ENCODE results near the gene C1orf21. TPM values are rescaled to one million over a fixed set of nuclear protein-coding genes. Genes with fewer than 3 reads are reported as not detected.

The C1orf21 gene
- total RNA-seq, 1 experiment from 2014 or later: 0.15 TPM

DNA sequence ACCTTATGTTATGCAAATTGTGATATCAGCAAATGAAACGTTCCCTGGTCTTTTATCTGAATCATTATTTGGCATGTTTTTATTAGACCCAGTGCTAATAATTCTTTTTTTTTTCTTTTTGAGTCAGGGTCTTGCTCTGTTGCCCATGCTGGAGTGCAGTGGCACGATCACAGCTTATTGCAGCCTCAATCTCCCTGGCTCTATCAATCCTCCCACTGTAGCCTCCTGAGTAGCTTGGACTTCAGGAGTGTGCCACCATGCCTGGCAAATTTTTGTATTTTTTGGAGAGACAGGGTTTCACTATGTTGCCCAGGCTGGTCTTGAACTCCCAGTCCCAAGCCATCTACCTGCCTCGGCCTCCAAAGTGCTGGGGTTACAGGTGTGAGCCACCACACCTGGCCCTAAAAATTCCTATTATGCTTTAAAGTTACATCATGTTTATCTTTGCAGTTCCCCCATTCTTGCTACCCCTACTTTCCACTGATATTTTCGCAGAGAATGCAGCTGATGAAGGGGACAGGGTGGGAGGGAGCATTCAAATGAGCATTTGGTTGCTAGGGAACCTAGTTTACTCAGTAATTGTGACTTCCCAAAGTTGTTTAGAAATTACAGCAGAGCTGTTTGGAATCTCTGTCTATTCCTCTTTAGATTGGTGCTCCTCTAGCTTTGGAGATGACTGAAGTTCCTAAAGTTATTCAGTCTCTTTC is 18.4 kb downstream of the C1orf21 start:
- BruUV-seq (replicated peaks): no TSS peak
- ChIA-PET POLR2A (no interaction called here), CTCF (no interaction called here)
- in situ Hi-C loops (cut with HindIII; ENCODE audit: low pct_unique_long_range_greater_than_20kb, low sequenced_read_pairs) (no loop called here), intact Hi-C loops (cut with micrococcal nuclease; ENCODE audit: unreplicated experiment) (no loop called here)
- H3K27me3 ChIP-seq (ENCODE audit: control insufficient read depth, insufficient read depth, low read length): no peaks in the 10 kb centered on the region
- ATAC-seq (no peak), DNase-seq (ENCODE audit: low read depth, low spot score) (no peak)
- no peak overlapping the region for H3K4me3 ChIP-seq (ENCODE audit: low read depth in 2 of 2, low read length in 2 of 2)
- no peak overlapping the region for H3K27ac ChIP-seq (ENCODE audit: low read length)
- no peaks in the 10 kb centered on the region for H3K9me3 ChIP-seq (ENCODE audit: control insufficient read depth, insufficient read depth, low read depth, low read length)
- no peaks in the 10 kb centered on the region for H3K36me3 ChIP-seq (ENCODE audit: control insufficient read depth, insufficient read depth, low read length)
- TF ChIP-seq POLR2AphosphoS5 (IDR thresholded peaks at IDR 0.05; ENCODE audit: low read depth, low read length) (no peak), CTCF (IDR thresholded peaks at IDR 0.05) (no peak), SIN3A (IDR thresholded peaks at IDR 0.05; ENCODE audit: borderline replicate concordance, insufficient read depth, low read depth, low read length) (no peak), TCF7L2 (IDR thresholded peaks at IDR 0.05; ENCODE audit: low read depth, low read length) (no peak)
- TF ChIP-seq, protein P1, sequence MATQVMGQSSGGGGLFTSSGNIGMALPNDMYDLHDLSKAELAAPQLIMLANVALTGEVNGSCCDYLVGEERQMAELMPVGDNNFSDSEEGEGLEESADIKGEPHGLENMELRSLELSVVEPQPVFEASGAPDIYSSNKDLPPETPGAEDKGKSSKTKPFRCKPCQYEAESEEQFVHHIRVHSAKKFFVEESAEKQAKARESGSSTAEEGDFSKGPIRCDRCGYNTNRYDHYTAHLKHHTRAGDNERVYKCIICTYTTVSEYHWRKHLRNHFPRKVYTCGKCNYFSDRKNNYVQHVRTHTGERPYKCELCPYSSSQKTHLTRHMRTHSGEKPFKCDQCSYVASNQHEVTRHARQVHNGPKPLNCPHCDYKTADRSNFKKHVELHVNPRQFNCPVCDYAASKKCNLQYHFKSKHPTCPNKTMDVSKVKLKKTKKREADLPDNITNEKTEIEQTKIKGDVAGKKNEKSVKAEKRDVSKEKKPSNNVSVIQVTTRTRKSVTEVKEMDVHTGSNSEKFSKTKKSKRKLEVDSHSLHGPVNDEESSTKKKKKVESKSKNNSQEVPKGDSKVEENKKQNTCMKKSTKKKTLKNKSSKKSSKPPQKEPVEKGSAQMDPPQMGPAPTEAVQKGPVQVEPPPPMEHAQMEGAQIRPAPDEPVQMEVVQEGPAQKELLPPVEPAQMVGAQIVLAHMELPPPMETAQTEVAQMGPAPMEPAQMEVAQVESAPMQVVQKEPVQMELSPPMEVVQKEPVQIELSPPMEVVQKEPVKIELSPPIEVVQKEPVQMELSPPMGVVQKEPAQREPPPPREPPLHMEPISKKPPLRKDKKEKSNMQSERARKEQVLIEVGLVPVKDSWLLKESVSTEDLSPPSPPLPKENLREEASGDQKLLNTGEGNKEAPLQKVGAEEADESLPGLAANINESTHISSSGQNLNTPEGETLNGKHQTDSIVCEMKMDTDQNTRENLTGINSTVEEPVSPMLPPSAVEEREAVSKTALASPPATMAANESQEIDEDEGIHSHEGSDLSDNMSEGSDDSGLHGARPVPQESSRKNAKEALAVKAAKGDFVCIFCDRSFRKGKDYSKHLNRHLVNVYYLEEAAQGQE (IDR thresholded peaks at IDR 0.05; ENCODE audit: insufficient read depth in 1 of 2, low read depth in 2 of 2, low read length in 1 of 2): no peak
- no peaks in the 10 kb centered on the region for H3K4me1 ChIP-seq (ENCODE audit: control insufficient read depth, insufficient read depth, low read length)

- ATAC-seq (no peak), DNase-seq (ENCODE audit: low read depth, low spot score) (no peak)
- Histone ChIP-seq H3K27ac (ENCODE audit: low read length) (no peak overlapping the region), H3K4me1 (ENCODE audit: control insufficient read depth, insufficient read depth, low read length) (no peaks in the 10 kb centered on the region), H3K36me3 (ENCODE audit: control insufficient read depth, insufficient read depth, low read length) (no peaks in the 10 kb centered on the region), H3K9me3 (ENCODE audit: control insufficient read depth, insufficient read depth, low read depth, low read length) (no peaks in the 10 kb centered on the region), H3K4me3 (ENCODE audit: low read depth in 2 of 2, low read length in 2 of 2) (no peak overlapping the region), H3K27me3 (ENCODE audit: control insufficient read depth, insufficient read depth, low read length) (no peaks in the 10 kb centered on the region)
- POLR2A ChIA-PET: no interaction called here
- intact Hi-C loops (cut with micrococcal nuclease; ENCODE audit: unreplicated experiment): no loop called here
- CTCF ChIA-PET: no interaction called here
- no peak for TF ChIP-seq CTCF (IDR thresholded peaks at IDR 0.05)
- TF ChIP-seq TCF7L2 (IDR thresholded peaks at IDR 0.05; ENCODE audit: low read depth, low read length): no peak
- TF ChIP-seq, protein P1 (IDR thresholded peaks at IDR 0.05; ENCODE audit: insufficient read depth in 1 of 2, low read depth in 2 of 2, low read length in 1 of 2): no peak
- TF ChIP-seq SIN3A (IDR thresholded peaks at IDR 0.05; ENCODE audit: borderline replicate concordance, insufficient read depth, low read depth, low read length): no peak
- no peak for TF ChIP-seq POLR2AphosphoS5 (IDR thresholded peaks at IDR 0.05; ENCODE audit: low read depth, low read length)
- in situ Hi-C loops (cut with HindIII; ENCODE audit: low pct_unique_long_range_greater_than_20kb, low sequenced_read_pairs): no loop called here
- no TSS peak for BruUV-seq (replicated peaks)
These were observed 18.9 kb downstream of the C1orf21 start for GRCh38 chr1:184405801-184406142.

Measured in Panc1 (cell line).